Activated T-cell treated with anti-CD3 and anti-CD28 coated beads, Interleukin-2, amount 50 U/mL, for 72 hours (primary cell): Measurements from ENCODE around the gene TRIM71. TPM values are rescaled to one million over a fixed set of nuclear protein-coding genes. Genes with fewer than 3 reads are reported as not detected.

Source experiments
- ATAC-seq, 2 donors: fragments of 150-1000 bp; cut with Tn5 transposase; replicated peaks in 1 of 2; 2 replicates each; pipeline ENCODE4 v1.10.0; 2021; ENCODE audit warnings: moderate library complexity in 2 of 2, mild to moderate bottlenecking in 1 of 2
- DNase-seq, 2 donors: peaks; one replicate each; pipeline ENCODE4 v3.0.0; 2021 to 2022; ENCODE audit warnings: mixed read lengths in 1 of 2
- H3K27ac Mint-ChIP-seq: one replicate; pipeline ENCODE4 v1.8.0; 2022; ENCODE audit warnings: mild to moderate bottlenecking, moderate library complexity, mixed read lengths
- H3K27me3 Mint-ChIP-seq: one replicate; pipeline ENCODE4 v1.8.0; 2022; ENCODE audit warnings: low read depth, mixed read lengths
- H3K36me3 Mint-ChIP-seq, 2 donors: one replicate each; pipeline ENCODE4 v1.8.0; 2022; ENCODE audit warnings: mixed read lengths in 2 of 2, mild to moderate bottlenecking in 1 of 2; ENCODE audit not compliant: insufficient read depth in 2 of 2
- H3K4me1 Mint-ChIP-seq: one replicate; pipeline ENCODE4 v1.8.0; 2022; ENCODE audit warnings: low read depth, mixed read lengths
- H3K4me3 Mint-ChIP-seq, 2 donors: one replicate each; pipeline ENCODE4 v1.8.0; 2022; ENCODE audit warnings: mild to moderate bottlenecking in 2 of 2, mixed read lengths in 2 of 2, moderate library complexity in 2 of 2
- H3K9me3 Mint-ChIP-seq, 2 donors: one replicate each; pipeline ENCODE4 v1.8.0; 2022; ENCODE audit warnings: mixed read lengths in 2 of 2
- total RNA-seq, 2 donors: library from RNA; stranded (reverse); gene quantifications; one replicate each; pipeline ENCODE4 v1.2.3, GENCODE V29; 2022

Gene TRIM71
- total RNA-seq, 2 donors from 2014 or later = 0.02 to 0.07 TPM

- DNase-seq (no peak), ATAC-seq (no peak)
- H3K36me3 Mint-ChIP-seq = no peaks in the 10 kb centered on the region
- H3K27ac Mint-ChIP-seq = no peak overlapping the region
- peaks cover 42% of the 10 kb centered on the region for H3K27me3 Mint-ChIP-seq
- H3K9me3 Mint-ChIP-seq = no peaks in the 10 kb centered on the region
- H3K4me1 Mint-ChIP-seq = no peaks in the 10 kb centered on the region
- no peak overlapping the region for H3K4me3 Mint-ChIP-seq
These were observed 51.1 kb downstream of the TRIM71 start for GRCh38 chr3:32868719-32869512.

- Mint-ChIP-seq H3K36me3 (no peaks in the 10 kb centered on the region), H3K4me3 (no peak overlapping the region), H3K27me3 (peaks cover 42% of the 10 kb centered on the region), H3K4me1 (no peaks in the 10 kb centered on the region), H3K27ac (no peak overlapping the region), H3K9me3 (no peaks in the 10 kb centered on the region)
- ATAC-seq = no peak
- no peak for DNase-seq
These were observed 51.8 kb downstream of the TRIM71 start for GRCh38 chr3:32869513-32870047.

- peaks cover 41% of the 10 kb centered on the region for H3K27me3 Mint-ChIP-seq
- no peaks in the 10 kb centered on the region for H3K9me3 Mint-ChIP-seq
- no peak overlapping the region for H3K27ac Mint-ChIP-seq
- no peak overlapping the region for H3K4me3 Mint-ChIP-seq
- no peaks in the 10 kb centered on the region for H3K4me1 Mint-ChIP-seq
- no peaks in the 10 kb centered on the region for H3K36me3 Mint-ChIP-seq
- ATAC-seq = no peak
- no peak for DNase-seq
These were observed 52.7 kb downstream of the TRIM71 start for GRCh38 chr3:32870373-32871095.

- no peak overlapping the region for H3K4me3 Mint-ChIP-seq
- ATAC-seq = no peak
- H3K9me3 Mint-ChIP-seq = no peaks in the 10 kb centered on the region
- H3K27me3 Mint-ChIP-seq = peaks cover 45% of the 10 kb centered on the region
- H3K36me3 Mint-ChIP-seq = no peaks in the 10 kb centered on the region
- peaks cover 6% of the 10 kb centered on the region for H3K4me1 Mint-ChIP-seq
- no peak overlapping the region for H3K27ac Mint-ChIP-seq
- DNase-seq = no peak
These were observed 53.5 kb downstream of the TRIM71 start for GRCh38 chr3:32871273-32871672.

GRCh38 chr3:32872487-32873382 lies 54.9 kb downstream of the TRIM71 start:
- ATAC-seq (no peak), DNase-seq (no peak)
- no peak overlapping the region for H3K4me3 Mint-ChIP-seq
- H3K27ac Mint-ChIP-seq = no peak overlapping the region
- peaks cover 9% of the 10 kb centered on the region for H3K4me1 Mint-ChIP-seq
- H3K27me3 Mint-ChIP-seq = peaks cover 51% of the 10 kb centered on the region
- H3K36me3 Mint-ChIP-seq = no peaks in the 10 kb centered on the region
- no peaks in the 10 kb centered on the region for H3K9me3 Mint-ChIP-seq

- ATAC-seq (no peak), DNase-seq (no peak)
- H3K27ac Mint-ChIP-seq = no peak overlapping the region
- no peaks in the 10 kb centered on the region for H3K9me3 Mint-ChIP-seq
- peaks cover 55% of the 10 kb centered on the region for H3K27me3 Mint-ChIP-seq
- peaks cover 9% of the 10 kb centered on the region for H3K4me1 Mint-ChIP-seq
- no peak overlapping the region for H3K4me3 Mint-ChIP-seq
- H3K36me3 Mint-ChIP-seq = no peaks in the 10 kb centered on the region
These were observed 55.8 kb downstream of the TRIM71 start for GRCh38 chr3:32873531-32874130.

- peaks cover 9% of the 10 kb centered on the region for H3K4me1 Mint-ChIP-seq
- H3K9me3 Mint-ChIP-seq = no peaks in the 10 kb centered on the region
- no peak for DNase-seq
- no peak overlapping the region for H3K27ac Mint-ChIP-seq
- ATAC-seq = no peak
- no peak overlapping the region for H3K4me3 Mint-ChIP-seq
- peaks cover 65% of the 10 kb centered on the region for H3K27me3 Mint-ChIP-seq
- H3K36me3 Mint-ChIP-seq = no peaks in the 10 kb centered on the region
These were observed 59.1 kb downstream of the TRIM71 start for GRCh38 chr3:32876920-32877319.

- peaks cover 11% of the 10 kb centered on the region for H3K4me1 Mint-ChIP-seq
- no peaks in the 10 kb centered on the region for H3K9me3 Mint-ChIP-seq
- no peak overlapping the region for H3K27ac Mint-ChIP-seq
- H3K27me3 Mint-ChIP-seq = peaks cover 60% of the 10 kb centered on the region
- no peak overlapping the region for H3K4me3 Mint-ChIP-seq
- no peak for DNase-seq
- H3K36me3 Mint-ChIP-seq = no peaks in the 10 kb centered on the region
- ATAC-seq = no peak
These were observed 59.8 kb downstream of the TRIM71 start for GRCh38 chr3:32877598-32877997.

GRCh38 chr3:32880225-32880624 lies 62.4 kb downstream of the TRIM71 start:
- no peak overlapping the region for H3K4me3 Mint-ChIP-seq
- peaks cover 69% of the 10 kb centered on the region for H3K27me3 Mint-ChIP-seq
- H3K27ac Mint-ChIP-seq = no peak overlapping the region
- DNase-seq (no peak), ATAC-seq (no peak)
- no peaks in the 10 kb centered on the region for H3K36me3 Mint-ChIP-seq
- H3K4me1 Mint-ChIP-seq = peaks cover 28% of the 10 kb centered on the region
- no peaks in the 10 kb centered on the region for H3K9me3 Mint-ChIP-seq

GRCh38 chr3:32881624-32882023 lies 63.8 kb downstream of the TRIM71 start:
- DNase-seq (no peak), ATAC-seq (no peak)
- Mint-ChIP-seq H3K9me3 (no peaks in the 10 kb centered on the region), H3K27me3 (peaks cover 74% of the 10 kb centered on the region), H3K4me3 (no peak overlapping the region), H3K36me3 (no peaks in the 10 kb centered on the region), H3K27ac (no peak overlapping the region), H3K4me1 (peaks cover 19% of the 10 kb centered on the region)

- DNase-seq (no peak), ATAC-seq (no peak)
- no peak overlapping the region for H3K4me3 Mint-ChIP-seq
- no peaks in the 10 kb centered on the region for H3K36me3 Mint-ChIP-seq
- H3K9me3 Mint-ChIP-seq = no peaks in the 10 kb centered on the region
- peaks cover 72% of the 10 kb centered on the region for H3K27me3 Mint-ChIP-seq
- peaks cover 19% of the 10 kb centered on the region for H3K4me1 Mint-ChIP-seq
- no peak overlapping the region for H3K27ac Mint-ChIP-seq
These were observed 64.4 kb downstream of the TRIM71 start for GRCh38 chr3:32882189-32882588.

GRCh38 chr3:32882603-32883025 lies 64.8 kb downstream of the TRIM71 start:
- H3K27ac Mint-ChIP-seq = no peak overlapping the region
- H3K4me3 Mint-ChIP-seq = peak overlapping the region in 1 of 2 donors; percentile 5
- peak; percentile 25 to 28 for DNase-seq
- peaks cover 19% of the 10 kb centered on the region for H3K4me1 Mint-ChIP-seq
- peaks cover 68% of the 10 kb centered on the region for H3K27me3 Mint-ChIP-seq
- no peaks in the 10 kb centered on the region for H3K36me3 Mint-ChIP-seq
- peak; percentile 96 to 97 for ATAC-seq
- H3K9me3 Mint-ChIP-seq = no peaks in the 10 kb centered on the region
